Duodenal mucosa (tissue), 2 donors: ENCODE data around the gene LGI2.

ENCODE experiments used
- H3K27ac ChIP-seq: one replicate; pipeline ENCODE4 v1.7.0; 2013; ENCODE audit warnings: low read depth, low read length
- H3K27me3 ChIP-seq, 2 donors: one replicate each; pipeline ENCODE4 v1.7.0; 2013; ENCODE audit warnings: low read length in 2 of 2, control low read depth in 1 of 2; ENCODE audit not compliant: insufficient read depth in 2 of 2, control insufficient read depth in 1 of 2
- H3K36me3 ChIP-seq, 2 donors: one replicate each; pipeline ENCODE4 v1.7.0; 2013; ENCODE audit warnings: low read length in 2 of 2, control low read depth in 1 of 2; ENCODE audit not compliant: insufficient read depth in 2 of 2, control insufficient read depth in 1 of 2
- H3K4me1 ChIP-seq, 2 donors: one replicate each; pipeline ENCODE4 v1.7.0; 2013; ENCODE audit warnings: low read length in 2 of 2, control low read depth in 1 of 2; ENCODE audit not compliant: insufficient read depth in 2 of 2, control insufficient read depth in 1 of 2
- H3K4me3 ChIP-seq, 2 donors: one replicate each; pipeline ENCODE4 v1.7.0; 2013; ENCODE audit warnings: low read length in 2 of 2, low read depth in 1 of 2
- H3K9ac ChIP-seq, 2 donors: one replicate each; pipeline ENCODE4 v1.7.0; 2013; ENCODE audit warnings: low read length in 2 of 2, low read depth in 1 of 2
- H3K9me3 ChIP-seq, 2 donors: one replicate each; pipeline ENCODE4 v1.7.0; 2013; ENCODE audit warnings: low read length in 2 of 2, control low read depth in 1 of 2; ENCODE audit not compliant: control insufficient read depth in 1 of 2

LGI2 gene, protein sequence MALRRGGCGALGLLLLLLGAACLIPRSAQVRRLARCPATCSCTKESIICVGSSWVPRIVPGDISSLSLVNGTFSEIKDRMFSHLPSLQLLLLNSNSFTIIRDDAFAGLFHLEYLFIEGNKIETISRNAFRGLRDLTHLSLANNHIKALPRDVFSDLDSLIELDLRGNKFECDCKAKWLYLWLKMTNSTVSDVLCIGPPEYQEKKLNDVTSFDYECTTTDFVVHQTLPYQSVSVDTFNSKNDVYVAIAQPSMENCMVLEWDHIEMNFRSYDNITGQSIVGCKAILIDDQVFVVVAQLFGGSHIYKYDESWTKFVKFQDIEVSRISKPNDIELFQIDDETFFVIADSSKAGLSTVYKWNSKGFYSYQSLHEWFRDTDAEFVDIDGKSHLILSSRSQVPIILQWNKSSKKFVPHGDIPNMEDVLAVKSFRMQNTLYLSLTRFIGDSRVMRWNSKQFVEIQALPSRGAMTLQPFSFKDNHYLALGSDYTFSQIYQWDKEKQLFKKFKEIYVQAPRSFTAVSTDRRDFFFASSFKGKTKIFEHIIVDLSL

DNA sequence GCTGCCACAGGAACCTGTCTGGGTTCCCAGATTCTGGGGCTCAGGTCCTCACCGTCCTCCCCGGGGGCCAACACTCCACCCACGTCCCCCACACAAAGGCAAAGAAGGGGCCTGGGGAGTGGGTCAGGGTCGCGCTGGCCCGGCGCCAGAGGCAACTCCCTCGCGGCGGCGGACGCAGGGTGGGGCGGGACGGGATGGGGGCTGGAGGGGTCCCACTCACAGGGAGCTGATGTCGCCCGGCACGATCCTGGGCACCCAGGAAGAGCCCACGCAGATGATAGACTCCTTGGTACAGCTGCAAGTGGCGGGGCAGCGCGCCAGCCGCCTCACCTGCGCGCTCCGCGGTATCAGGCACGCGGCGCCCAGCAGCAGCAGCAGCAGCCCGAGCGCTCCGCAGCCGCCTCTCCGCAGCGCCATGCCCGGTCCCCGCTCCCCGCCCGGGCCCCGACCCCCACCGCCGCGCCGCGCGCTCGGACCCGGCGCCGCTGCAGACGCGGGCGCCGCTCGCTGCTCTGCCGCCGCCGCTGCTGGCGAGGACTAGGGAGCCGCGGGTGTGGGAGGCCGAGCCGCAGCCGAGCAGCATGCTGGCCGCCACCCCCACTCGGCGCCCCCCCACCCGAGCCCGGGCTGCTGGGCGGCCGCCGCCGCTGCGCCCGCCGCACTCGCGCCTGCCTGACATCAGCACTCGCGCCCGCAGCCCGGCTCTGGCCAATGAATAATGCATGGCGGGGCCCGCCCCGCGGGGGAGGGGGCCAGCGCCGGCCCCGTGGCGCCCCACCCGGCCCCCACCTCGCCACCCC lies at the start of gene LGI2:
Gene LGI2 (minus strand): TSS at position 670 of the 800 bp plus-strand sequence. CDS start 253 bp downstream, at position 417.
- no peaks in the 10 kb centered on the region for H3K9me3 ChIP-seq
- H3K27me3 ChIP-seq = peaks cover 34 to 48% of the 10 kb centered on the region in 2 donors
- no peak within 1 kb of the TSS for H3K9ac ChIP-seq
- H3K4me1 ChIP-seq = peaks cover 6% of the 10 kb centered on the region in 2 donors
- peak within 1 kb of the TSS; percentile 12 to 48 for H3K4me3 ChIP-seq
- H3K27ac ChIP-seq = no peak within 1 kb of the TSS
- no peaks in the 10 kb centered on the region for H3K36me3 ChIP-seq

DNA sequence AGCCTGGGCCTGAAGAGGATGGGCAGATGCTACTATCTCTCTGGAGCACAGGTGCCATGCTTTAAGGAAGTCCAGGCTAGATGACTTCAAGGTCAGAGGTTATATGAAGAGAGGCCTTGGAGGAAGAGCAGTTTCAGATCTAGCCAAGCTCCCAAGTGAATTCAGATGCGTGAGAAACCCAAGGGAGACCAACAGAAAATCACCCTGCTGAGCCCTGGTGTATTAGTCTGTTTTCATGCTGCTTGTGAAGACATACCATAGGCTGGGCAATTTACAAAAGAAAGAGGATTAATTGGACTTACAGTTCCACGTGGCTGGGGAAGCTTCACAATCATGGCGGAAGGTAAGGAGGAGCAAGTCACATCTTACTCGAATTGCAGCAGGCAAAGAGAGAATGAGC lies 47.8 kb upstream of the LGI2 start:
- H3K9ac ChIP-seq = no peak overlapping the region
- H3K27me3 ChIP-seq = no peaks in the 10 kb centered on the region
- H3K4me1 ChIP-seq = peaks cover under 1 to 8% of the 10 kb centered on the region in 2 donors
- H3K27ac ChIP-seq = no peak overlapping the region
- no peak overlapping the region for H3K4me3 ChIP-seq
- no peaks in the 10 kb centered on the region for H3K36me3 ChIP-seq
- peaks cover 0 to 3% of the 10 kb centered on the region in 2 donors for H3K9me3 ChIP-seq

DNA sequence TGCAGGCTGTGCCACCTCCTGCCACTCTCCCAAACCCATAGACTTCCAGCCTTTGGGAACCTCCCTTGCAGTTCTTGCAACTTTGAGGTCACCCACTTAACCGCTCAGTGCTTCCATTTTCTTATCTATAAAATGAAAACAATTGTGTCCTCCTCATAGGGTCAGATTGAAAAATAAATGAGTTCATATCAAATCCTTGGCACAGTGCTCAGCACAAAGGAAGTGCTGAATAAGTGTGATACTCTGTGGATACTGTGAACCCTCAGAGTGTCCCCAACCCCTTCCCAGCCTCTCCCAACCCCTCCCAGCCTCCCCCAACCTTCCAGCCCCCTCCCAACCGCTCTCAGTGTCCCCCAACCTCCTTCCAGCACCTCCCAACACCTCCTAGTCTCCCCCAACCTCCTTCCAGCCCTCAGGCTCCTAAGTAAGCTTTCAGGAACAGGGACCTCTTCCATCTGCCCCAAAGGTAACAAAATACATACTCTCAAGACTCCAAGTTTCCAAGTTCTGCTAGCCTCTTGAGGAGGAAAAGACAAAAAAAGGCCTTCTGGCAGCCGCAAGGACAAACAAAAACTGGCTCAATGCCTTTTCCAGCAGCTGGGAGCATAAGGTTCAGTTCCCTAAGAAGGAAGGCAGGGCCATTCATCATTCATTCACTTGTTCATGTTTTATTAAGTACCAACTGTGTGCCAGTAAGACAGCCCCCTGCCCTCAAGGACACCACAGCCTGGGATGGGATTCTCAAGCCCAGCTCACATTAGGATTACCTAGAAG lies 46.1 kb upstream of the LGI2 start:
- Histone ChIP-seq H3K4me1 (peaks cover 0 to 8% of the 10 kb centered on the region in 2 donors), H3K36me3 (no peaks in the 10 kb centered on the region), H3K27me3 (no peaks in the 10 kb centered on the region), H3K4me3 (no peak overlapping the region), H3K27ac (no peak overlapping the region), H3K9me3 (peaks cover 0 to 3% of the 10 kb centered on the region in 2 donors), H3K9ac (no peak overlapping the region)

DNA sequence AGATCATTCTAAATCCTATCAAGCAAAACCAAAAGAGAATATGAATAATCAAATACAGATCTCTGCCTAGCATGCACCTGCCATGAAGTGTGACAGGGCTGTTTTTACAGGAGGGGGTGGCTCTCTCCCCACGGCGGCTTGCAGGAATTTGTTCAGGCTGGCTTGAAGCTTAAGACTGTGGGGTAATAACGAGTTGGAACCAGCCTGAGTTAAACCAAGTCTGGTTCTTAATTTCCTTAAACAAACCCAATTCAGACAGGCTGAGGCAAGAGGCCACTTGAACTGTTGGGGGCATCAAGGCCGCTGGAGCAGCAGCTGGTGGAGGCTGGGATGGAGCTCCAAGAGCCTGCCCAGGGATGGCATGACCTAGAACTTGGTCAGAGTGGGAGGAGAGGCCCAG lies 45.1 kb upstream of the LGI2 start:
- Histone ChIP-seq H3K27ac (no peak overlapping the region), H3K4me3 (no peak overlapping the region), H3K36me3 (no peaks in the 10 kb centered on the region), H3K27me3 (no peaks in the 10 kb centered on the region), H3K9ac (no peak overlapping the region), H3K9me3 (peaks cover 0 to 3% of the 10 kb centered on the region in 2 donors), H3K4me1 (peaks cover 0 to 8% of the 10 kb centered on the region in 2 donors)

DNA sequence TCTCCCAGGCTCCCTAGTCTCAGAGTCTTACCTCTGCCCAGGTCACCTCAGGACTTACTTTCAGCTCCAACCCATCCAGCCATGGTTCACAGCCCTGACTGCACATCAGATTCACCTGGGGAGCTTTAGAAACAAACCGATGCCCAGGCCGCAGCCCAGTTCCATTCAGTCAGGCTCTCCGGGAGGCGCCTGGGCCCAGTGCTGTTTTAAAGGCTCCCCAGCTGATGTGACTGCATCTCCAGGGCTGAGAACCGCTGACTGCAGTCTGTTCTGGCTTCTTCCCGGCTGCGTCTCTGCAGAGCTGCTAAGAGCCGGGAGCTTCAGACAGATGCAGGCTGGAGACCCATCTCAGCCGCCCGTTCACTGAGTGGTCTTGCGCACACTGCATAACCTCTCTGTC lies 44.4 kb upstream of the LGI2 start:
- Histone ChIP-seq H3K9ac (no peak overlapping the region), H3K27me3 (no peaks in the 10 kb centered on the region), H3K4me3 (no peak overlapping the region), H3K9me3 (peaks cover 0 to 3% of the 10 kb centered on the region in 2 donors), H3K36me3 (no peaks in the 10 kb centered on the region), H3K27ac (no peak overlapping the region), H3K4me1 (peaks cover 0 to 6% of the 10 kb centered on the region in 2 donors)

DNA sequence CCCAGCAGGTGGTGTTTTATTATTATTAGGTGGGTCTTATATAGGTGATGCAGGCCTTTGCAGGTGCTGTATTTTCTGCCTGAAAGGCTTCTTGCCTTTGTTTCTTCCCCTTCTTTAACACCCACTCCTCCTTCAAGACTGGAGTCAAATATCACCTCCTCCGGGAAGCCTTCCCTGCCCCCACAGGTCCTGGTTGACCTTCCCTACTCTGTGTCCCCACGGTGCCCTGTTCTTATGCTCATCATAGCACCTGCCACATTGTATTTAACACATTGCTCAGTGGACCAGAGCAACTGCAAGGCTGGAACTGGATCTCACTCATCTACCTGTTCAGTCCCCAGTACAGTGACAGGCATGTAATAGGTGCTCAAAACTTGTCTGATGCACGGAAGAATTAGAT lies 39.8 kb upstream of the LGI2 start:
- H3K27ac ChIP-seq = no peak overlapping the region
- H3K9ac ChIP-seq = no peak overlapping the region
- no peaks in the 10 kb centered on the region for H3K9me3 ChIP-seq
- no peaks in the 10 kb centered on the region for H3K36me3 ChIP-seq
- H3K4me3 ChIP-seq = no peak overlapping the region
- no peaks in the 10 kb centered on the region for H3K27me3 ChIP-seq
- H3K4me1 ChIP-seq = no peaks in the 10 kb centered on the region

DNA sequence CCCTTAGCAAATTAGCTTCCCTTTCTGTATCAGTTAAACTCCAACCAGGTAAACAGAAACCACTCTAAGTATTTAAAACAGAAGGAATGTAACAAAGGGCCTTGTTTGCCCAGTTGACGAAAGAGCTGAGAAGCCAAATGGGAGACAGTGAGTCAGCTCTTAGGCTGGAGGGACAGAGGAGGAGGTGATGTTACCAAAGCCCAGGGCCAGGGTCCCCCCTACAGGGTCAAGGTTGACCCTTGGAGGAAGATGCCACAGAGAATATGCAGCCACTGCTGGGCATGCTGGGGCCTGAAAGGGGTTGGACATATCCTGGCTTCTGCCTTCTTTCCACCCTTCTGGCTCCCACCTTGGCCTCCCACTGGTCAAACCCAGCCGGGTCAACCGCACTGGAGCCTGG lies 38.3 kb upstream of the LGI2 start:
- Histone ChIP-seq H3K9ac (no peak overlapping the region), H3K4me1 (no peaks in the 10 kb centered on the region), H3K9me3 (no peaks in the 10 kb centered on the region), H3K27ac (no peak overlapping the region), H3K4me3 (no peak overlapping the region), H3K27me3 (no peaks in the 10 kb centered on the region), H3K36me3 (no peaks in the 10 kb centered on the region)

DNA sequence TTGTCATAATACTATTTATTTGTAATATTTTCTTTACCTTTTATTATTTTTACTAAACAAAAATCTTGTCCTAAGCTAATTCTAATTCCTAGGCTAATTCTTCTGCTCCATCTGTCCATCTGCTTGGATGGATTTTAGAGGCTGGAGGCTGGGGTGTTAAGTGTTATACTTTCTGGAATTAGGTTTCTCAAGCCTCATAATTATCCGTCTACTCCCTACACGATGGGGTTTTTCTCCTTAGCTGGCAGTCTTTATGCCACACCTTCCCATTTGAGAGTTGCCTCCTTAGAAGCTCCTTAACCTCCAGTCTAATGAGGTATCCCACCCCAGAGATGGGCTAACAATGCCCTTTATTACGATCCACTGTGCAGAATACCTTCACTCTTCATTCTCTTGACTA lies 37.6 kb upstream of the LGI2 start:
- no peaks in the 10 kb centered on the region for H3K36me3 ChIP-seq
- no peaks in the 10 kb centered on the region for H3K27me3 ChIP-seq
- no peak overlapping the region for H3K9ac ChIP-seq
- H3K4me1 ChIP-seq = no peaks in the 10 kb centered on the region
- no peak overlapping the region for H3K4me3 ChIP-seq
- no peaks in the 10 kb centered on the region for H3K9me3 ChIP-seq
- no peak overlapping the region for H3K27ac ChIP-seq

DNA sequence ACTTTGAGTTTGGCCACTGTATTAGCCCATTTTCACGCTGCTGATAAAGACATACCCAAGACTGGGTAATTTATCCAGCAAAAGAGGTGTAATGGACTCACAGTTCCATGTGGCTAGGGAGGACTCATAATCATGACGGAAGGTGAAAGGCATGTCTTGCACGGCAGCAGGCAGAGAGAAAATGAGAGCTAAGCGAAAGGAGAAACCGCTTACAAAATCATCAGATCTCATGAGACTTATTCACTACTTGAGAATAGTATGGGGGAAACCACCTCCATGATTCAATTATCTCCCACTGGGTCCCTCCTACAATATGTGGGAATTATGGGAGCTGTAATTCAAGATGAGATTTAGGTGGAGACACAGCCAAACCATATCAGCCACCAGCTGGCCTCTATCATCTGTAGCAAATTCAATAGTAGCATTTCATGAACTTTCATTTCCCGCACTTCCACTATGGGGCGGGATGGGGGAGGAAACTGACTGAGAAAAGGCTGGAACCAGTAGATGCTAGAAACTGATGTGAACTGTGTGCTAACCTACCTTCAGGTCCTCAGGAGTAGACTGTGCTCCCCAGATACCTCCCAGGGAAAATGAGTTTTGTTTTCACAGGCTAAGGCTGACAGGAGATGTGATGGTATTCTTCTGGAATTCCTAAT lies 35.3 kb upstream of the LGI2 start:
- Histone ChIP-seq H3K36me3 (no peaks in the 10 kb centered on the region), H3K9me3 (no peaks in the 10 kb centered on the region), H3K27ac (no peak overlapping the region), H3K9ac (no peak overlapping the region), H3K27me3 (no peaks in the 10 kb centered on the region), H3K4me3 (no peak overlapping the region), H3K4me1 (no peaks in the 10 kb centered on the region)
